GM13977 (cell line): Measurements from ENCODE around the gene EPB41L2.

Source experiments
- DNase-seq: peaks from one replicate; pipeline ENCODE4 v3.0.0; 2012; ENCODE audit warnings: low spot score
- CTCF ChIP-seq: IDR thresholded peaks from 2 replicates; pipeline ENCODE4 v1.5.1; 2012; ENCODE audit warnings: mild to moderate bottlenecking, control low read depth; ENCODE audit not compliant: insufficient read depth; ENCODE audit errors: extremely low read depth, missing control alignments
- in situ Hi-C: fragments of 300-500 bp; cut with MboI; formaldehyde crosslinking; loops from one replicate; pipeline ENCODE4 v1.12.0; 2022; ENCODE audit warnings: low sequenced_read_pairs, low pct_unique_long_range_greater_than_20kb, mixed read lengths, inconsistent platforms; ENCODE audit not compliant: unreplicated experiment

The EPB41L2 gene

DNA sequence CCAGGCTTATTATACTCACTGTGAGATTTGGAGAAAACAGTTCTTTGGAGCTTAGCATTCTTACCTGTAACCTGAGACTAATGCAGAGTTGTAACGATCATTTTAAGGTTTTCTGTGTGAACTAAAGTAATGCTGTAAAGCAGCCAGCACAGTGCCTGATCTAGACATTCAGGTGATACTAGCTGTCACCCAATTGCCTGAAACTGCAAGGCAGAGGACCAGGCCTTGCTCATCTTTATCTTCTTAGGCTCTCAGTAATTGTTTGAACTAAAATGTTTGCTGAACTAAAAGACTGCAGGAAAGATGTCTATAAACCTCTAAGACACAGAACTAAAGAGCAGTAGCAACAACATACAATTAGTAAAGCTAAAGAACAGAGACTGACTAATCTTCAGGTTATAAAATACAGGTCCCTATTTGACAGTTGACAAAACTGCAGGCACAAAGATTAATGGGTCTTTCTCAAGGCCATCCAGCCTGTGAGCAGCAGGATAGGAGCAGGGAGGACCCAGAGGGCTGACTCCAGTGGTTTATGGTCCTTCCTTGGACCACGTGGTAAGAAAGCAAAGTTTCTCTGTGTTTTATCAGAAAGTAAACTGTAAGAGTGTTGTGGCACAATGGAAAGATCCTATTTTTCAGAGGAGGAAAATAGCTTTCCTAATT, 204.4 kb downstream of the EPB41L2 start:
- in situ Hi-C loops: no loop called here

GRCh38 chr6:130858054-130858453, 205.0 kb downstream of the EPB41L2 start:
- in situ Hi-C loops: no loop called here
- DNase-seq: no peak
- TF ChIP-seq CTCF: no peak

More for the DNA sequence above, 204.4 kb downstream of the EPB41L2 start:
- DNase-seq: no peak
- no peak for TF ChIP-seq CTCF

DNA sequence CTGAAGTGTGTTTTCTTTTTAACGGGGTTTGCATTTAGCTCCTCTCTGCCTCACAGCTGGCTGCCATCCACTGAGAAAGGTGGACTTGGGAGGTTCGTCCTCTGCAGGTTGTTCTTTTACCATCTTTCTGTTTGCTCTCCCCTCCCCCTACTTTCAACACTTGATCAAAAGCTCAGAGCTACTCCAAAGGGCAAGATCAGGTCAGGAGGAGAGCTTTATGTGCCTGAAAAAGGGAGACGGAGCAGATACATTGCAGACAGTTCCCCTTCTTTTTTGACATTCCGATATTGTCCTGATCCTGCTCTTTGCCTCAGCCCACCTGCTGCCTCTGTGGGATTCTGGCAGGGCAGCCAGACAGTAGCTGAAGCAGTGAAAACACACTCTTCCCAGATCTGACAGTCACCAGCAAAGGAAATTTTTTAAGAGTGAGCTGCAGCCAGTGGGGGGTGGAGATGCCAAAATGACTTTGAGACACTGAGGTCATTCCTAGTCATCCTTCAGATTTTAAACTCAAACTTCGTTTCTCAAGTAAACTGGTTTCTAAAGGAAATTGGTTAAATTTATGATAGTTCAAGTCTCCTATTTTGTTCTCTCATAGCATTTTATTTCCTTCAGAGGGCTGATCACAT, 209.4 kb downstream of the EPB41L2 start:
- no peak for TF ChIP-seq CTCF
- in situ Hi-C loops: no loop called here
- DNase-seq: no peak

DNA sequence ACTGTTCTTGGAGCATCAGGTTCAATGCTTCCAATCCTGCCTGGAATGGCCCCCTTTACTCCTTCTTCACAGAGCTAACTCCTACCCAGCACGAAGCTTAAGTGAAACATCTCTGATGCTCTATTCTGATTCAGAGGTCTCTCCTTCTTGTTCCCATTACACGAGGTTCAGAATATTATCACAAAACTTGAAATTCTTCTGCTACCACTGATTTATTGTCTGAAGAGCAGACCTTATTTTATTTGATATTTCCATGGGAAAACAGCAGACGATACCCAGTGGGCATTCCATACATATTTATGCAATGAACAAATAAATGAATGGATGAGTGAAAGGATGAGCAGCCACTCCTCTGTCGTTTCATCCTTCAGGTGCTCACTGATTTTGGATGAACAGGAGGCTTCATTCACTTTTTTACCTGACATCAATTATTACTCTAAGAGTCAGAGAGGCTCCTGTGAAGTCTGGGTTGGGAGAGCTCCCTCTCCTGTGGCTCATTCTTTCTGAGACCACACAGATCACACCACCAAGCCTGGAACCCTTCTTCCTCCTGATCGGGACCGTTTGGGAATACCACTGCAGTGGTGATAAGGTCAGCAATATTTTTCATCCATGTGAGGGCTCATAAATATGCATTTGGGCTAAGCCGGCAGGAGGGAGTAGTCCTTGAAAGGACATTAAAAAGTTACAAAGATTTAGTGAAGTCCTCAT, 210.0 kb downstream of the EPB41L2 start:
- DNase-seq: no peak
- TF ChIP-seq CTCF: no peak
- in situ Hi-C loops: no loop called here

GRCh38 chr6:130851026-130851425, 212.0 kb downstream of the EPB41L2 start:
- TF ChIP-seq CTCF: no peak
- in situ Hi-C loops: no loop called here
- no peak for DNase-seq

DNA sequence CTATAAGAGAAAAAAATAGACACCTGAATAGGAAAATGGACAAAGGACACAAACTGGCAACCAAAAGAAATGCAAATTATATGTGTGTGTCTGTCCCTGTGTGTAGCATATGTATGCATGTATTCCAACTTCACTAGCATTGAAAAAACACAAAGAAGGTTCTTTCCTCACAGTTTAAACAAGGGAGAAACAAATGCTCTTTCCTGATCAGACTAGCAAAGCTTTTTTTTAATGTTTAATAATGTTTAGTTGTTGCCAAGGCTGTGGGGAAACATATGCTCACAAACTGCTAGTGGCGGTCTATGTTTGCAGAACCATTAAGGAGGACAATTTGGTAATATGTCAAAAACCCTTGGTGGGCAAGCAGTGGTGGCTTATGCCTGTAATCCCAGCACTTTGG, 213.5 kb downstream of the EPB41L2 start:
- no peak for DNase-seq
- in situ Hi-C loops: loop anchor here (25.0 kb wide), 1 partner anchor 537 kb away; no protein-coding TSS in a partner anchor
- TF ChIP-seq CTCF: no peak
